HPDE6-E6E7 (cell line): ENCODE results near the gene SLC29A1.
"Not testable (repeated sequence)": the region's sequence is repeated elsewhere in the genome, so short reads cannot be mapped to it uniquely, and the experiment has no call there.

ENCODE experiments used
- DNase-seq: peaks from one replicate; pipeline ENCODE4 v3.0.0; 2011; ENCODE audit warnings: missing footprints; ENCODE audit errors: extremely low spot score

SLC29A1 gene

DNA sequence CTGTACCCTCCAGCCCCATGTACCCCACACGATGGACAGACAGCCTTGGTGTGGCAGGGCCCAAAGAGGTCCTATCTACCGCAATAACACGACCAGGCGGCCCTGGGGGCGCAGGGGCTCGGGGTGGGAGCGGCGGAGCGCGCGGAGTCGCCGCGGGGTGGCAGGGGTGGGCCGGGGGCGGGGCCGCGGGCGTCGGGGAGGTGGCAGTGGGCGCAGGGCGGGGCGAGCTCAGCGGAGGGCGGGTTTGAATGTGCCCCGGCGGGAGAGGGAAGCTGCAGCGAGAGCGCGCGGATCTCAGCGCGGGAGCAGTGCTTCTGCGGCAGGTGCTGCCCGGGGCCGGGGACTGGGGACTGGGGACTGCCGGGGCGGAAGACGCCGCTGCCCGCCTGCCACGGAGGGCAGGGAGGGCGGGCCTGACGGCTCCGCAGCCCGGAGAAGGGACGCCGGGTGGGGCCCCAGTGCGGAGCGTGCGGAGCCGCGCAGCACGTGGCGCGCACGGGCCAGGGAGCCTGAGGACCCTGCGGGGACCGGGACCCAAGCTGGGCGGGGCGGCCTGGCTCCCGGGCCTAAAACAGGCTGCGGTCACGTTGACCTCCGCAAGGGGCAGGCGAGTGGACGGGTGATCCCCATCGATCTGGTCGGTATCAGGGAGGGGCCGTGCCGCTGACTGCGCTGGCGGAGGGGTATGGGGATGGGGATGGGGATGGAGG, at the start of gene SLC29A1:
TSS of gene SLC29A1 (plus strand) at position 277 of the 710 bp plus-strand sequence. CDS start 3,719 bp downstream, outside the sequence.
- peak; percentile 81 for DNase-seq

DNA sequence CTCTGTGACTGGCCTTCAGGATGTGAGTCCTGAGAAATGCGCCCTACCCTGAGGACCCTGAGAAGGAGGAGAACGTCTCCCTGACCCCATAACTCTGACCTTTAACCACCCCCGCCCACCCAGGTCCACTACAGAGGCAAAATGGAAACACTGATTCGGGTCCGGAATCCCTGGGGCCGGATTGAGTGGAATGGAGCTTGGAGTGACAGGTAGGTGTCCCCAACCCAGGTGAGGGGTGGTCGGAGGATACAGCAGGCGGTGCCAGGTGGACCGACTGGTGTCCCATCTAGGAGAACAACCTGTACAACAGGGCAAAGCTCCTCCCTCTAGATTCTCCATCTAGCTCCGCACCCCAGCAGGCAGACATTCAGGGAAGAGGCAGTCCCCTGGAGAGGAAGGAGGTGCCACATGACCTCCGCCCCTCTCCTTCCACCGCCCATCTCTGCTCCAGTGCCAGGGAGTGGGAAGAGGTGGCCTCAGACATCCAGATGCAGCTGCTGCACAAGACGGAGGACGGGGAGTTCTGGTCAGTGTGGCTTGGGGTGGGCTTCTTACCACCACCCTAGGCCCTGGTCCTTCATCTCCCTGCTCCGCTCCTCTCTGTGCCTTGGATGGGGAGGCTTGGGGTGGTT, 47.1 kb upstream of the SLC29A1 start:
- no peak for DNase-seq

DNA sequence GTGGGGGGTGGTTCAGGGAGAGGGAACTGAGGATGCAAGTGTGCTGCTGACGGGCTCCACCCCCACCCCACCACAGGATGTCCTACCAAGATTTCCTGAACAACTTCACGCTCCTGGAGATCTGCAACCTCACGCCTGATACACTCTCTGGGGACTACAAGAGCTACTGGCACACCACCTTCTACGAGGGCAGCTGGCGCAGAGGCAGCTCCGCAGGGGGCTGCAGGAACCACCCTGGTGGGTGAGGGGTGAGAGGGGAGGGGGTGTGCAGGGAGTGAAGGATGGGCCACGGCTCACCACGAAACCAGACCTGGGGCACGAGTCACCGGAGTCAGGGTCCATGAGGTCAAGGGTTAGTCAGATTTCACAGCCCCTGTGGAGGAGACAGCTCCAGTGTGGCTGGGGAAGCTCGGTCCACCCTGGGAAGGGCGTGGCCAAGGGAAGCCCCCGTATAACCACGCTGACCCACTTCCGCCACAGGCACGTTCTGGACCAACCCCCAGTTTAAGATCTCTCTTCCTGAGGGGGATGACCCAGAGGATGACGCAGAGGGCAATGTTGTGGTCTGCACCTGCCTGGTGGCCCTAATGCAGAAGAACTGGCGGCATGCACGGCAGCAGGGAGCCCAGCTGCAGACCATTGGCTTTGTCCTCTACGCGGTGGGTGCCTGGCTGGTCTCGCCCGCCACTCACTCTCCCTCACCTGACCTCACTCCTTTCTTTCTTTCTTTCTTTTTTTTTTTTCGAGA, 46.5 kb upstream of the SLC29A1 start:
- no peak for DNase-seq

DNA sequence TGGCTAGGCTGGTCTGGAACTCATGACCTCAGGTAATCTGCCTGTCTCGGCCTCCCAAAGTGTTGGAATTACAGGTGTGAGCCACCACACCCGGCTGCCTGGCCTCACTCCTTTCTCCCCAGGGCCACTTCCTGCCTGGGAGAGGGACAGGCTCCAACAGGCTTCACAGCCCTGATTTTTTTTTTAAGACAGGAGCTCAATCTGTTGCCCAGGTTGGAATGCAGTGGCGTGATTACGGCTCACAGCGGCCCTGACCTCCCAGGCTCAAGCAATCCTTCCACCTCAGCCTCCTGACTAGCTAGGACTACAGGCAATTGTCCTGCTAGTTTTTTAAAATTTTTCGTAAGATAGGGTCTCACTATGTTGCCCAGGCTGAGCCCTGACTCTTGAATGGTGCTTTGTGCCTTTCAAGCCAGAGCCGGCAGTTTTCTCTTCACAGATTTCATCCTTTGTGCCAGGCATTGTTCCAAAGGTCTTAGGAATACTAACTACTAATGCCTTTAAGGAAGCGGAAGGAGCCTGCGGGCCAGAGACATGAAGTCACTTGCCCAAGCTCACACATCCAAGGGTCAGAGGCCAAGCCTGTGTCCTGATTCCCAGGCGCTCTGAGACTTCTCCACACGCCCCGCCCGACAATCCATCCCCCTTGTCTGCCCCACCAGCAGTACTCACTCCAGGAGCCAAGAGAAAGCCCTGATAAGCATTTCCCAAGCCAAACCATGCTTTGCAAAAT, 45.5 kb upstream of the SLC29A1 start:
- no peak for DNase-seq

DNA sequence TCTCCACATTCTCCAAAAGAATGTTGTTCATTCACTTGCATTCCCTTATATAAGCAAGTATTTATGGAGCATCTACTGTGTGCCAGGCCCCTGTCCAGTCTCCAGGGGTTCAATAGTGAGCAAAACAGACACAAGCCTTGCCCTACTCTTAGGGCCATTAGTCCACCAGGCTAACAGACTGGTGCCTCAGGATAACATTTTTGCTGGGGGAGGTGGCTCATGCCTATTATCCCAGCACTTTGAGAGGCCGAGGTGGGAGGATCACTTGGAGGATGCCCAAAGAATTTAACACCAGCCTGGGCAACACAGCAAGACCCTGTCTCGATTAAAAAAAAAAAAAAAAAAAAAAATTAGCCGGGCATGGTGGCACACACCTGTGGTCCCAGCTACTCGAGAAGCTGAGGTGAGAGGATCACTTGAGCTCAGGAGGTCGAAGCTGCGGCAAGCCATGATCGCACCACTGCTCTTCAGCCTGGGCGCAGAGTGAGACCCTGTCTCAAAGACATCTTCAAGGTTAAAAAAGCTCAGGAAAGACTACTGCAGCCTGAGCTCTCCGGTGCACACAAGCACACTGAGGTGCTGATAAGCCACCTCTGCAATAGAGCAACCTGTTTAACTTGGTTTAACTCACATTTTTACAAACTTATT, 44.8 kb upstream of the SLC29A1 start:
- no peak for DNase-seq

DNA sequence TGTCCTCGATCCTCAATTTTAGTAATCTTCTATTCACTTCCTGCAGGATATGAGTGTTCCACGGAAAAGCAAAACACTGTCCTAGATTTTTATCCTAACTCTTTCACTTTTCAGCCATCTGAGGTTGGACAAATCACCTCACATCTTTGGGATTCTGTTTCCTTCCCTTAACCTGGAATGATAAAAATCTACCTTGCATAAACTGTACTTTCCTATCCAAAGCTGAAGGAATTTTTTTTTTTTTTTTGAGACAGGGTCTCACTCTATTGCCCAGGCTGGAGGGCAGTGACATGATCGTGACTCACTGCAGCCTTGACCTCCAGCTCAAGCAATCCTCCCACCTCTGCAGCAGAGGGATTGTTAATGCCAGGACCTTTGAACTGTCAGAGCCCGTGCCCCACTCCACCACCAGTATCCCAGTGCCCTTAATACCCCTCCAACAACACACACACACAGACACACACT, 44.3 kb upstream of the SLC29A1 start:
- DNase-seq = no peak

DNA sequence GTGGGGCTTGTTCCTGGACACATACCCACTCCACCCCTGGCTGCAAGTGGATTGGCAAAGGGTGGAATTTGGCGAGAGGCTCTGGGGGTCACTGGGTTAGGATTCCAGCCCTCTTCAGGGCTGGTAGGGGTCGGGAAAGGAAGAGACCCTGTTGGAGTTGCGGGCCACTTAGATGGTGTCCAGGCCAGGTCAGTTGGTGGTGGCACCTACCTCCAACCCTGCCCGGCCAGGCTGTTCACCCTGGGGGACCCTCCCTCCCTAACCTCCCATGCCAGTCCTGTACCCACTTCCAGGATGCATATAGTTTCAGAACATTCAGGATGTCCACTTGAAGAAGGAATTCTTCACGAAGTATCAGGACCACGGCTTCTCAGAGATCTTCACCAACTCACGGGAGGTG, 43.7 kb upstream of the SLC29A1 start:
- no peak for DNase-seq

DNA sequence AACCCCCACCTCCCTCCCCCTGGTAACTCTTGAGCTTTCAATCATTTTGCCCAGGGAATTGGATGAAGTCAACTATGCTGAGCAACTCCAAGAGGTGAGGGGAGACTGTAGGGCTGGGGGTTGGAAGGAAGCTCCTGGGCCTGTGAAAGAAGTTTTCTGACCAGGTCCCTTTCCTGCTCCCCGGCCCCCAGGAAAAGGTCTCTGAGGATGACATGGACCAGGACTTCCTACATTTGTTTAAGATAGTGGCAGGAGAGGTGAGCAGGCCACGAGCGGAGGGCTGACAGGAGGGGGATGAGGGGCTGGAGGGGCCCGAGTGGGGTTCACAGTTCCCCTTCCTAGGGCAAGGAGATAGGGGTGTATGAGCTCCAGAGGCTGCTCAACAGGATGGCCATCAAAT, 43.0 kb upstream of the SLC29A1 start:
- DNase-seq = no peak

DNA sequence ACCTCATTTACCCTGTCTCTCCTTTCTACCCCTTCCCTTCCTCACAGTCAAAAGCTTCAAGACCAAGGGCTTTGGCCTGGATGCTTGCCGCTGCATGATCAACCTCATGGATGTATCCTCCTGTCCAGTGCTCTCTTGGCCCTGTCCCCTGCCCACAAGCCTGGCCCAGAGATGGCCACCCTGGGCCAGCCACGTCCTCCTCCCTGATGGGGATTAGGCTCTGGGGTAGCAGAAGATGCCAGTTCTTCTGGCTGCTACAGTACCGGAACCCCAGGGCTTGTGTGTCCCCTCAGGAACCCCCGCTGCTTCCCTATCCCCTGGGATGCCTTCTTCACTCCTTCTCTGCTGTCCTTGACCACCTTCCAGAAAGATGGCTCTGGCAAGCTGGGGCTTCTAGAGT, 42.5 kb upstream of the SLC29A1 start:
- no peak for DNase-seq

DNA sequence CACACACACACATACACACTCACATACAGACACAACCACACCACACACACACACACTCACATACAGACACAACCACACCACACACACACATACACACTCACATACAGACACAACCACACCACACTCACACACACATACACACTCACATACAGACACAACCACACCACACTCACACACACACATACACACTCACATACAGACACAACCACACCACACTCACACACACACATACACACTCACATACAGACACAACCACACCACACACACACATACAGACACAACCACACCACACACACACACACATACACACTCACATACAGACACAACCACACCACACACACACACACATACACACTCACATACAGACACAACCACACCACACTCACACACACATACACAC, 41.6 kb upstream of the SLC29A1 start:
- DNase-seq = not testable (repeated sequence)

DNA sequence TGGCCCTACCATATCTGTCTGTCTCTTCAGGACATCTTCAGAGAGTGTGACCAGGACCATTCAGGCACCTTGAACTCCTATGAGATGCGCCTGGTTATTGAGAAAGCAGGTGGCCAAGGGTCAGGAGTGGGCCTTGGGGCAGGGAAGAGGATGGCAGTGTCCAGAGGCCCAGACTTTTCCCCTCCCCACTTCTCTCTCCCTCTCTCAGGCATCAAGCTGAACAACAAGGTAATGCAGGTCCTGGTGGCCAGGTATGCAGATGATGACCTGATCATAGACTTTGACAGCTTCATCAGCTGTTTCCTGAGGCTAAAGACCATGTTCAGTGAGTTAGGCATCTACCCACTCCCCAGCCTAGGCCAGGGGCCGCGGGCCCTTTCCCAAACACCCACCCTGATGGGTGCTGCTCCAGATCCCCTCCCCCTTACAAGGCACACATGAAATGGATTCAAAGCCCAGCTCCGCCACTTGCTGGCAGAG, 40.4 kb upstream of the SLC29A1 start:
- no peak for DNase-seq

DNA sequence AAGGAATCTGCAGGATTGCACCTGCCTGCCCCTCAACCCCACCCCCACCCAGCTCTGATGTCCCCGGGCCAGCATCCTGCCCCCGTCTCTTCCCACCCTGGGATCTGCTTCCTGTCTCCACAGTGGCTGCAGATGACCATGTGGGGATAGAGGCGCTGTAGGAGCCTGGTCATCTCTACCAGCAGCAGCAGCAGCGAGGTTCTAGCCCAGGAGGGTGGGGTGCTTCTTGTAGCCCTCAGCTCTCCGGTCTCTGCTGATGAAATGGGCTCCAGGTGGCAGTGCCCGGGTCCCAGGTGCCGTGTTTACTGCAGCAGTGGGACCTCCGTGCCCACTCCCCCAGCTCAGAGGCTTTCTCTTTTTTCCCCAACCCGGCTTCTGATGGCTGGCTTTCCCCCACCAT, 39.6 kb upstream of the SLC29A1 start:
- DNase-seq = no peak

DNA sequence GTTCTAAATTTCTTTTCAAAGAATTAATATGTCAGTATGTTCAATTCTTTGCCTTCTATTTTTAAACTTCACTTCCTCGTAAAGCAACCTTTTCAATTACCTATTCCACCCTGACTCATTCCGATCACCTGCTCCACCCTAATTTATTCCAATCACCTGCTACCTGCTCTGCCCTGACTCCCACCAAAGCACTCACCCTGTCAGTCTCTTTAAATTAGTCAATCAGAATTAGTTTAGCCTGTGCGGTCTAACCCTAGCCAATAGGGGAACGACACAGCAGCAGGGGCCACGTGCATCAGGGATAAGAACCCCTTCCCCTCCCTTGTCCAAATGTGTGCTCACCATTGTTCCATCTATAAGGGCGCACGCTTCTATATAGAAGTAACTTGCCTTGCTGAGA, 38.0 kb upstream of the SLC29A1 start:
- not testable (repeated sequence) for DNase-seq

DNA sequence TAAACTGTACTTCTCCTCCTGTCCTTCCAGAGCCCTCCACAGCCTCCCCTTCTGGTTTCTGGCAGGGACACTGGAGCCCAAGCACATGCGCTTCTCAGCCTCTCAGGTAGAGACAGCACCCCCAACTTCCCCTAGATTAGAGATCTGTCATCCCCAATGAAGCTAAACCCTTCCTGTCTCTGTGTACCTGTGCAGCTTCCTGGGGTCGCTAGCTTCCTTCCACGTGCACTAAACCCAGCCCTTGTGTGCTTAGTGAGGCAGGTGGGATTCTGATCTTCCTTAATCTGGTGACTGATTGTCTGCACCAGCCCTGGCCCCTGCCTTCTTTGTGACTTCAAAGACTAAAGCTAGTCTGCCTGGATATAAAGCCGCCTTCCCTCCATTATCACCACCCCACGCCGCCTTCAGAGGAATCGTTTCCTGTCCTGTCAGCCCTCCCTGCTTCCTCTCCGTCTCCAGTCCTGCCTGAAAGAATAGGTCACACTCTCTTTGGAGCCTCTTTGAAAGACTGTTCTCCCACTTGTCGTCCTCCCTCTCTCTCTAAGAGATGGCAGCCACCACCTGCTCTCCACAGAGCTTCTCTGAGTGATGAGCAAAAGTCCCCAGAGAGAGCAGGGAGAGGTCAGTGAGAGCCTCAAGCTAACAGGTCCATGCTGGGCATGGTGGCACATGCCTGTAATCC, 37.3 kb upstream of the SLC29A1 start:
- no peak for DNase-seq

DNA sequence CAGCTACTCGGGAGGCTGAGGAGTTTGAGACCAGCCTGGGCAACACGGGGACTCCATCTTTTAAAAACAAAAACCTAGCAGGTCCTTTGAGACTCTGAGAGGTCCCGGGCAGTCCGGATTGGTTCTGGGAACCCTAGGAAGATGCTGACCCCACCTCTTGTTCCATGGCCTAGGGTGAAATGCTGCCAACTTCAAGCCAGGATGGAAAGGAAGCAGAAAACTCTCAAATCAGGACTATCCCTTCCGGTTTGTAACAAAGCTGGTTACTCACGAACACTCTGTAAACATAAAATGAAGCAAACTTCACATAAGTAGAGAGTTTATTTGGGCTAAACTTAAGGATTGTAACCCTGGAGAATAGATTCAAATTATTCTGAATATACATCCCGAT, 36.8 kb upstream of the SLC29A1 start:
- DNase-seq = no peak

DNA sequence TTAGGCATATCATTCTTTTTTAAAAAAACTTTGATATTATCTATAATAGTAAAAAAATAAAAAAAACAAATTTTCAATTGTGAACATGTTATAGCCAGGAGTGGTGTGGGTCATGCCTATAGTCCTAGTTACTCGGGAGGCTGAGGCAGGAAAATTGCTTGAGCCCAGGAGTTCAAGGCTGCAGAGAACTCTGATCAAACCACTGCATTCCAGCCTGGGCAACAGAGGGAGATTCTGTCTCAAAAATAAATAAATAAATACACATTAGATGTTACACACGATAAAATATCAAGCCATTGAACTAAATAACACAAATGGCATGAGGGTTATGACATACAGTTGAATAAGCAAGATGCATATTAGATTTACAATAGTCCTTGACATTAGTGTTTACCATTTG, 34.6 kb upstream of the SLC29A1 start:
- no peak for DNase-seq

DNA sequence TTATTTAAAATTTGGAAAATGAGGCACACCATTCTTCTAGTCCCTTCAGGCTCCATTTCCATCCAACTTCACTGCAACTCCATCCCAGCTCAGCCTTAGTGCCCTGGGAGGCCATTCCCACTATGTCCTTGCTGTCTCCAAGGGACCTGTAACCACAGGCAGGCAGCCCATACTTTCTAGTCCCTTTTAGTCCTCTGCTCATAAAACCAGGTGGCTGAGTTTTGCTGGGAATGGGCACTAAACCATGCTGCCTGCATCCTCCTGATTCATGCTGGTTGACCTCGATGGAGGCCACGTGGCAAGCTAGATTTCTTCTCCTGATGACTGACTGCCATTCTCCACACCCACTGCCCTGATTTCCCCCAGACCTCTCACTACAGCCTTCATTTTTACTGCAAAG, 34.1 kb upstream of the SLC29A1 start:
- no peak for DNase-seq

DNA sequence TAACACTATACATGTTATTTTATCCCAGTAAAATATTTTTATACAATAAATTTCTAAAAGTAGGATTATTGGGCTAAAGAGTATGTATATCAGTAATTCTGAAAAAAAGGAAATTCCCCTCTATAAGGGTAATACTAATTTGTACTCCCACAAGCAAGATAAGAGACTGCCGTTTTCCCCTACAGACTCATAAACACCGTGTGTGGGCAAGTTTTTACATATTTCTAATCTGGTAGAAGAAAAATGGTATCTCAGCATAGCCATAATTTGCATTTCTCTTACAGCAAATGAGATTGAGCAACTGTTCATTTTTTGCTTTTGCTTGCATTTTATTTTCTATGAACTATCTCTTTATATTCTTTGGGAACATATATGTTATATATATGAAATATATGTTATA, 32.7 kb upstream of the SLC29A1 start:
- no peak for DNase-seq

DNA sequence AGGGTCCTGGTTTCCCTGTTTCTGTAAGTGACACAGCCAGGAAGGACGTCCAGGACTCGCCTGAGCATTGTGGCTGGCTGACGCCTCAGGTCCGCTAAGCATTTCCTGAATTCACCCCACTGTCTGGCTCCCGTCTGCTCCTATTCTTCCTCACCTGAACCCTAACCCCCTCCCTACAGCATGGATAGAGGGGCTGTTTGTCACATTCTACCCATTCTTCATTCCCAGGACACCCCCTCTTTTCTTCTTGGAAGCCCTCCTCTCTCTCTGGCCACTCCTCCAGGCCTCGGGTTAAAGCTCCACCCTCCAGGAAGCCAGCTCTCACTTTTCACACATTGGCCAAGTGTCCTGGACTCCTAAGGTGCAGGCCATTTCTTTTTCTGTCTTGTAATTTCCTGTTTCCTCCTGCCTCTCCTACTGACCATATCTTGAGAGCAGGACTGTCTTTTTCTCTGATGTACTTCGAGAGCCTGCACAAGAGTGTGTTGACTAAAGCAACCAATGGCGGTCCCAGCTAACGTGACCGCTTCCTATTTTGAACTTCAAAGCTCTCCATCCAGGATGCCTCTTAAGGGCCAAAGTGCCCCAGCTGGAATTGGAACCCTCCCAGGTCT, 30.9 kb upstream of the SLC29A1 start:
- DNase-seq = no peak

DNA sequence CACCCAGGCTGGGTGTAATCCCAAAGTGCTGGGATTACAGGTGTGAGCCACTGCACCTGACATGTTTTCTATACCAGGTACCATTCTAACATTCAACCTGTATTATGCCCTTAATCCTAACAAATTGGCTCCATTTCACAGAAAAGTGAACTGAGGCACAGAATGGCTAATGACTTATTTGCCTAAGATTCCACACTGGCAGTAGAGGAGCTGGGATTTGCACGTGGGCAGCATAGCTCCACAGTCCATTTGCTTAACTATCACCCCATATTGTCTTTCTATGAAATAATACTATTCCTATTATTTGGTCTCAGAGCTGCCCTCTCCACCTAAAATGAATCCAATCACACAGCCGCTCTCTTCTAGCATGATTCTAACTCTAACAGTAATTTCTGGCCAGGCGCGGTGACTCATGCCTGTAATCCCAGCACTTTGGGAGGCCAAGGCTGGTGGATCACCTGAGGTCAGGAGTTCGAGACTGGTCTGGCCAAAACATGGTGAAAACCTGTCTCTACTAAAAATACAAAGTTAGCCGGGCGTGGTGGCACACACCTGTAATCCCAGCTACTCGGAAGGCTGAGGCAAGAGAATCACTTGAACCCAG, 30.0 kb upstream of the SLC29A1 start:
- DNase-seq = no peak
